ENCODE measurements around the gene VIT.

DNA sequence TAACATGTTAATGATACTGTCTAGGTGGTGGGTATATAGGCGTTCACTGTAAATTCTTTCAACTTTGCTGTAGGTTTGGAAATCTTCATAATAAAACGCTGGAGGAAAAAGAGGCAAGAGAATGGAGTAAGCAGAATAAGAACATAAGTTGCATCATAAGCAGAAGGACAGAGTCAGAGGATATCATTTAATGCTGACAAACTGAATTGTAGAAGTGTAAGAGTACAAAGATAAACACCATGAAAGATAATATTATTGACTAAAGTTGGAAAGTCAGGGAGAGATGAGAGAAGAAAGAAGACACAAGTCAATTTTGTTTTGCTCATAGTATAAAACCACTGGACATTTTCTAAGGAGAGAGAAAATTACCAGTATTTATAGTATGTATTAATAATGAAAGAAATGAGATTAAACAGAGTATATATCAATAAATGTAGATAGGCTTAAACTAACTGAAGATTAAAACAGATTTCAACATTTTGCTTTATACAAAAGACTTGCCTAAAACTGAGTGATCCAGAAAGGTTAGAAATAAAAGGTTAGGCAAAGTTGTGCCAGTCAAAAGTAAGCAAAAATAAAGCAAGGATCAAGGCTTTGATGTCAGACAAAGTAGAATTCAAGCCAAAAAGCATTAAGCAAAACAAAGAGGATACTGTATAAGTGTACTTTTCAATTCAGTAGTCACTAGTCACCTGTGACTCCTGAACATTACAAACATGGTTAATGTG, 42.4 kb upstream of the VIT start:
- no peak for TF ChIP-seq POLR2A (IDR thresholded peaks at IDR 0.05)
- TF ChIP-seq, protein P1, sequence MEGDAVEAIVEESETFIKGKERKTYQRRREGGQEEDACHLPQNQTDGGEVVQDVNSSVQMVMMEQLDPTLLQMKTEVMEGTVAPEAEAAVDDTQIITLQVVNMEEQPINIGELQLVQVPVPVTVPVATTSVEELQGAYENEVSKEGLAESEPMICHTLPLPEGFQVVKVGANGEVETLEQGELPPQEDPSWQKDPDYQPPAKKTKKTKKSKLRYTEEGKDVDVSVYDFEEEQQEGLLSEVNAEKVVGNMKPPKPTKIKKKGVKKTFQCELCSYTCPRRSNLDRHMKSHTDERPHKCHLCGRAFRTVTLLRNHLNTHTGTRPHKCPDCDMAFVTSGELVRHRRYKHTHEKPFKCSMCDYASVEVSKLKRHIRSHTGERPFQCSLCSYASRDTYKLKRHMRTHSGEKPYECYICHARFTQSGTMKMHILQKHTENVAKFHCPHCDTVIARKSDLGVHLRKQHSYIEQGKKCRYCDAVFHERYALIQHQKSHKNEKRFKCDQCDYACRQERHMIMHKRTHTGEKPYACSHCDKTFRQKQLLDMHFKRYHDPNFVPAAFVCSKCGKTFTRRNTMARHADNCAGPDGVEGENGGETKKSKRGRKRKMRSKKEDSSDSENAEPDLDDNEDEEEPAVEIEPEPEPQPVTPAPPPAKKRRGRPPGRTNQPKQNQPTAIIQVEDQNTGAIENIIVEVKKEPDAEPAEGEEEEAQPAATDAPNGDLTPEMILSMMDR (IDR thresholded peaks at IDR 0.05) = no peak
